Fibroblast of lung (primary cell): ENCODE results near the gene TGM2. TPM values are rescaled to one million over a fixed set of nuclear protein-coding genes. Genes with fewer than 3 reads are reported as not detected.

ENCODE experiments used
- DNase-seq, 2 donors: peaks; one replicate each; pipeline versions ENCODE4 v3.0.0 to v3.0.0-alpha.2; 2010; ENCODE audit warnings: low read depth in 2 of 2
- H2AFZ ChIP-seq: 2 replicates; pipeline ENCODE4 v1.5.1; 2012; ENCODE audit warnings: low read length, control low read depth, inconsistent platforms
- H3K27ac ChIP-seq: 2 replicates; pipeline ENCODE4 v1.5.1; 2011; ENCODE audit warnings: low read length, control low read depth; ENCODE audit not compliant: insufficient read depth
- H3K27me3 ChIP-seq: 2 replicates; pipeline ENCODE4 v1.5.1; 2011; ENCODE audit warnings: mild to moderate bottlenecking, low read length; ENCODE audit not compliant: control insufficient read depth, insufficient read depth
- H3K36me3 ChIP-seq: 2 replicates; pipeline ENCODE4 v1.5.1; 2011; ENCODE audit warnings: low read length; ENCODE audit not compliant: control insufficient read depth, insufficient read depth
- H3K4me1 ChIP-seq: 2 replicates; pipeline ENCODE4 v1.5.1; 2011; ENCODE audit warnings: low read length; ENCODE audit not compliant: control insufficient read depth, insufficient read depth; ENCODE audit errors: extremely low read depth
- H3K4me2 ChIP-seq: 2 replicates; pipeline ENCODE4 v1.5.1; 2011; ENCODE audit warnings: low read length, control low read depth; ENCODE audit not compliant: insufficient read depth; ENCODE audit errors: extremely low read depth
- H3K4me3 ChIP-seq, 4 experiments: fragments of 200-600 bp in 1 of 4; sonication (generic) in 1 of 4; replicated peaks in 1 of 4; 2 replicates each; pipeline ENCODE4 v1.5.1; 2011 to 2016; ENCODE audit warnings: low read length in 4 of 4, low read depth in 3 of 4, mild to moderate bottlenecking in 3 of 4, control low read depth in 2 of 4, inconsistent platforms in 1 of 4, mixed read lengths in 1 of 4; ENCODE audit not compliant: insufficient read depth in 1 of 4; ENCODE audit errors: control extremely low read depth in 1 of 4
- H3K79me2 ChIP-seq: 2 replicates; pipeline ENCODE4 v1.5.1; 2012; ENCODE audit warnings: mild to moderate bottlenecking, low read length, inconsistent platforms; ENCODE audit not compliant: control insufficient read depth, insufficient read depth
- H3K9ac ChIP-seq: 2 replicates; pipeline ENCODE4 v1.5.1; 2011; ENCODE audit warnings: mild to moderate bottlenecking, low read length, control low read depth; ENCODE audit not compliant: insufficient read depth
- H3K9me3 ChIP-seq: 2 replicates; pipeline ENCODE4 v1.5.1; 2012; ENCODE audit warnings: low read depth, low read length; ENCODE audit not compliant: control insufficient read depth, insufficient read depth
- H4K20me1 ChIP-seq: 2 replicates; pipeline ENCODE4 v1.5.1; 2011; ENCODE audit warnings: low read length; ENCODE audit not compliant: control insufficient read depth, insufficient read depth; ENCODE audit errors: extremely low read depth
- CTCF ChIP-seq, 2 donors: IDR thresholded peaks in 1 of 2; conservative IDR thresholded peaks in 1 of 2; 1 replicate in 1 of 2; 2 replicates in 1 of 2; pipeline ENCODE4 v1.5.1; 2011 to 2012; ENCODE audit warnings: low read length in 2 of 2, control low read depth in 1 of 2, inconsistent platforms in 1 of 2, low read depth in 1 of 2, mild to moderate bottlenecking in 1 of 2
- EZH2 ChIP-seq: IDR thresholded peaks from 2 replicates; pipeline ENCODE4 v1.5.1; 2012; ENCODE audit warnings: low read length, control low read depth, mild to moderate bottlenecking; ENCODE audit errors: missing control alignments
- polyA plus RNA-seq, 2 donors: library from polyadenylated mRNA; depleted of rRNA in 1 of 2; stranded (reverse) in 1 of 2; unstranded in 1 of 2; fragments of >200 nt; gene quantifications; 2 replicates each; pipeline ENCODE4 v1.2.1, GENCODE V29; 2011 to 2012; ENCODE audit warnings: missing spikeins in 1 of 2
- total RNA-seq: library from RNA; depleted of rRNA; stranded (reverse); fragments of >200 nt; gene quantifications from 2 replicates; pipeline ENCODE4 v1.2.1, GENCODE V29; 2014

The TGM2 gene
- total and polyA plus RNA-seq, 2 donors (not counting 1 experiment from before 2014, with no cell fraction given), result 103 to 238 TPM

GRCh38 chr20:38110525-38111178 lies 54.4 kb downstream of the TGM2 start:
- no peaks in the 10 kb centered on the region for H3K36me3 ChIP-seq
- DNase-seq, result no peak
- H3K27ac ChIP-seq, result peak overlapping the region; percentile 65
- H3K4me3 ChIP-seq, result no peak overlapping the region
- H3K9me3 ChIP-seq, result no peaks in the 10 kb centered on the region
- H4K20me1 ChIP-seq, result no peaks in the 10 kb centered on the region
- H3K27me3 ChIP-seq, result no peaks in the 10 kb centered on the region
- no peak overlapping the region for H3K9ac ChIP-seq
- H3K4me2 ChIP-seq, result peak overlapping the region; percentile 56
- TF ChIP-seq EZH2, result no peak
- no peak for TF ChIP-seq CTCF (conservative IDR thresholded peaks at IDR 0.05 in 1 of 2, IDR thresholded peaks at IDR 0.05 in 1 of 2; ENCODE audit: low read depth in 1 of 2, low read length in 2 of 2)
- H3K79me2 ChIP-seq, result no peaks in the 10 kb centered on the region
- peaks cover 20% of the 10 kb centered on the region for H3K4me1 ChIP-seq
- no peak overlapping the region for H2AFZ ChIP-seq

GRCh38 chr20:38109591-38110524 lies 55.2 kb downstream of the TGM2 start:
- Histone ChIP-seq H3K4me2 (peak overlapping the region; percentile 56), H3K27ac (peak overlapping the region; percentile 65), H3K9ac (no peak overlapping the region), H3K9me3 (no peaks in the 10 kb centered on the region), H3K79me2 (no peaks in the 10 kb centered on the region), H4K20me1 (no peaks in the 10 kb centered on the region), H3K27me3 (no peaks in the 10 kb centered on the region), H3K36me3 (no peaks in the 10 kb centered on the region), H3K4me3 (no peak overlapping the region), H2AFZ (no peak overlapping the region), H3K4me1 (peaks cover 20% of the 10 kb centered on the region)
- DNase-seq, result peak; percentile 96 to 99
- TF ChIP-seq CTCF (conservative IDR thresholded peaks at IDR 0.05 in 1 of 2, IDR thresholded peaks at IDR 0.05 in 1 of 2; ENCODE audit: low read depth in 1 of 2, low read length in 2 of 2) (no peak), EZH2 (no peak)

- H4K20me1 ChIP-seq, result no peaks in the 10 kb centered on the region
- H3K4me3 ChIP-seq, result no peak overlapping the region
- H3K79me2 ChIP-seq, result no peaks in the 10 kb centered on the region
- H3K27me3 ChIP-seq, result no peaks in the 10 kb centered on the region
- DNase-seq, result peak; percentile 50 to 97
- no peak overlapping the region for H2AFZ ChIP-seq
- TF ChIP-seq EZH2 (no peak), CTCF (conservative IDR thresholded peaks at IDR 0.05 in 1 of 2, IDR thresholded peaks at IDR 0.05 in 1 of 2; ENCODE audit: low read depth in 1 of 2, low read length in 2 of 2) (no peak)
- H3K9me3 ChIP-seq, result no peaks in the 10 kb centered on the region
- peak overlapping the region; percentile 16 for H3K4me2 ChIP-seq
- peaks cover 19% of the 10 kb centered on the region for H3K4me1 ChIP-seq
- no peak overlapping the region for H3K9ac ChIP-seq
- peak overlapping the region; percentile 65 for H3K27ac ChIP-seq
- no peaks in the 10 kb centered on the region for H3K36me3 ChIP-seq
Observed at GRCh38 chr20:38108986-38109541, 56.0 kb downstream of the TGM2 start.
